ENCODE data around the gene MEGF11. TPM values are rescaled to one million over a fixed set of nuclear protein-coding genes. Genes with fewer than 3 reads are reported as not detected.

Gene MEGF11
- total RNA-seq, 4 donors from 2014 or later: 2.4 to 8.5 (median 4.3) TPM

DNA sequence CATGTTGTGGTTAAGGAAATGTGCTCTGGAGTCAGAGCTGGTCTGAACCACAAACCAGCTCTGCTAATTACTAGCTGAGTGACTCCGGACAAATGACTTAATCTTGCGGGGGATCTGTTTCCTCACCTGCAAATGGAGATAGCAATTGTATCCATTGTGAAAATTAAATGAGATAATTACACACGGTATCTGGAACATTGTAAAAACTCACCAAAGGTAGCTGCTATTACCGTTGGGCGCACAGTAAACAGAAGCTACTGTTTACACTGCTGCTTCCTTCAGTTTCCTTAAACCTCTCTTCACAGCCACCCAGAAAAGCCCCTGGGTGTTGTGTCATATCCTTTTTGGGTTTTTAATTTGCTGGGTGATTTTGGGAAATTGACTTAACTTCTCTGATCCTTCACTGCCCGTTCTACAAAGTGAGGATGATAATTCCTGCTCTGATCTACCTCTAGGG is 107.8 kb downstream of the MEGF11 start:
- Histone ChIP-seq H3K36me3 (no peaks in the 10 kb centered on the region), H3K9me3 (no peaks in the 10 kb centered on the region), H3K4me1 (no peaks in the 10 kb centered on the region), H3K27ac (no peak overlapping the region), H3K4me3 (no peak overlapping the region), H3K27me3 (peaks cover 11% of the 10 kb centered on the region)
- TF ChIP-seq POLR2A (IDR thresholded peaks at IDR 0.05): no peak
- no peak for TF ChIP-seq EP300 (IDR thresholded peaks at IDR 0.05)
- TF ChIP-seq POLR2AphosphoS5 (IDR thresholded peaks at IDR 0.05): no peak
- TF ChIP-seq, protein P1, sequence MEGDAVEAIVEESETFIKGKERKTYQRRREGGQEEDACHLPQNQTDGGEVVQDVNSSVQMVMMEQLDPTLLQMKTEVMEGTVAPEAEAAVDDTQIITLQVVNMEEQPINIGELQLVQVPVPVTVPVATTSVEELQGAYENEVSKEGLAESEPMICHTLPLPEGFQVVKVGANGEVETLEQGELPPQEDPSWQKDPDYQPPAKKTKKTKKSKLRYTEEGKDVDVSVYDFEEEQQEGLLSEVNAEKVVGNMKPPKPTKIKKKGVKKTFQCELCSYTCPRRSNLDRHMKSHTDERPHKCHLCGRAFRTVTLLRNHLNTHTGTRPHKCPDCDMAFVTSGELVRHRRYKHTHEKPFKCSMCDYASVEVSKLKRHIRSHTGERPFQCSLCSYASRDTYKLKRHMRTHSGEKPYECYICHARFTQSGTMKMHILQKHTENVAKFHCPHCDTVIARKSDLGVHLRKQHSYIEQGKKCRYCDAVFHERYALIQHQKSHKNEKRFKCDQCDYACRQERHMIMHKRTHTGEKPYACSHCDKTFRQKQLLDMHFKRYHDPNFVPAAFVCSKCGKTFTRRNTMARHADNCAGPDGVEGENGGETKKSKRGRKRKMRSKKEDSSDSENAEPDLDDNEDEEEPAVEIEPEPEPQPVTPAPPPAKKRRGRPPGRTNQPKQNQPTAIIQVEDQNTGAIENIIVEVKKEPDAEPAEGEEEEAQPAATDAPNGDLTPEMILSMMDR (IDR thresholded peaks at IDR 0.05): no peak
- WGBS: 43% methylated on average over 6 of the region's 6 CpGs
- DNase-seq (ENCODE audit: low spot score in 2 of 2): no peak

- Histone ChIP-seq H3K9me3 (no peaks in the 10 kb centered on the region), H3K27me3 (peaks cover 11% of the 10 kb centered on the region), H3K4me1 (no peaks in the 10 kb centered on the region), H3K27ac (no peak overlapping the region), H3K4me3 (no peak overlapping the region), H3K36me3 (no peaks in the 10 kb centered on the region)
- TF ChIP-seq, protein P1 (IDR thresholded peaks at IDR 0.05): no peak
- TF ChIP-seq EP300 (IDR thresholded peaks at IDR 0.05): no peak
- no peak for TF ChIP-seq POLR2A (IDR thresholded peaks at IDR 0.05)
- TF ChIP-seq POLR2AphosphoS5 (IDR thresholded peaks at IDR 0.05): no peak
- WGBS: 75% methylated on average over 8 of the region's 8 CpGs
- DNase-seq (ENCODE audit: low spot score in 2 of 2): no peak
Observed at GRCh38 chr15:66144978-66145725, 108.4 kb downstream of the MEGF11 start.

GRCh38 chr15:66142285-66142684 is 111.3 kb downstream of the MEGF11 start:
- TF ChIP-seq POLR2AphosphoS5 (IDR thresholded peaks at IDR 0.05) (no peak), EP300 (IDR thresholded peaks at IDR 0.05) (no peak), POLR2A (IDR thresholded peaks at IDR 0.05) (no peak)
- TF ChIP-seq, protein P1 (IDR thresholded peaks at IDR 0.05): no peak
- no peak for DNase-seq (ENCODE audit: low spot score in 2 of 2)
- Histone ChIP-seq H3K27ac (no peak overlapping the region), H3K9me3 (no peaks in the 10 kb centered on the region), H3K4me3 (no peak overlapping the region), H3K4me1 (no peaks in the 10 kb centered on the region), H3K36me3 (no peaks in the 10 kb centered on the region), H3K27me3 (peaks cover 5% of the 10 kb centered on the region)
- 88% methylated on average over 11 of the region's 11 CpGs for WGBS

GRCh38 chr15:66139591-66140207 is 113.9 kb downstream of the MEGF11 start:
- no peaks in the 10 kb centered on the region for H3K9me3 ChIP-seq
- DNase-seq (ENCODE audit: low spot score in 2 of 2): no peak
- H3K36me3 ChIP-seq: no peaks in the 10 kb centered on the region
- H3K27me3 ChIP-seq: no peaks in the 10 kb centered on the region
- H3K4me3 ChIP-seq: no peak overlapping the region
- no peak for TF ChIP-seq POLR2AphosphoS5 (IDR thresholded peaks at IDR 0.05)
- TF ChIP-seq, protein P1 (IDR thresholded peaks at IDR 0.05): no peak
- no peak for TF ChIP-seq EP300 (IDR thresholded peaks at IDR 0.05)
- no peak for TF ChIP-seq POLR2A (IDR thresholded peaks at IDR 0.05)
- H3K27ac ChIP-seq: no peak overlapping the region
- WGBS: 83% methylated on average over 11 of the region's 11 CpGs
- no peaks in the 10 kb centered on the region for H3K4me1 ChIP-seq

- Histone ChIP-seq H3K4me1 (no peaks in the 10 kb centered on the region), H3K36me3 (no peaks in the 10 kb centered on the region), H3K4me3 (no peak overlapping the region), H3K9me3 (no peaks in the 10 kb centered on the region), H3K27ac (no peak overlapping the region), H3K27me3 (no peaks in the 10 kb centered on the region)
- 68% methylated on average over 3 of the region's 3 CpGs for WGBS
- DNase-seq (ENCODE audit: low spot score in 2 of 2): no peak
- no peak for TF ChIP-seq EP300 (IDR thresholded peaks at IDR 0.05)
- TF ChIP-seq, protein P1 (IDR thresholded peaks at IDR 0.05): no peak
- no peak for TF ChIP-seq POLR2A (IDR thresholded peaks at IDR 0.05)
- no peak for TF ChIP-seq POLR2AphosphoS5 (IDR thresholded peaks at IDR 0.05)
Observed at GRCh38 chr15:66138892-66139590, 114.5 kb downstream of the MEGF11 start.
